Lung (tissue), 12 donors: Measurements from ENCODE around the gene RGS21. TPM values are rescaled to one million over a fixed set of nuclear protein-coding genes. Genes with fewer than 3 reads are reported as not detected.

Source experiments
- ATAC-seq: fragments of 200-7000 bp; cut with Tn5 transposase; one replicate; pipeline ENCODE4 v1.9.1; 2020; ENCODE audit warnings: moderate number of reproducible peaks; ENCODE audit not compliant: insufficient read depth, low FRiP score
- DNase-seq, 3 donors: peaks; one replicate each; pipeline ENCODE4 v3.0.0-alpha.2; 2013 to 2017
- H3K27ac ChIP-seq, 2 donors: one replicate each; pipeline ENCODE4 v1.5.1; 2013; ENCODE audit warnings: mild to moderate bottlenecking in 2 of 2, moderate library complexity in 2 of 2, control low read depth in 1 of 2, inconsistent platforms in 1 of 2, low read depth in 1 of 2, low read length in 1 of 2
- H3K27me3 ChIP-seq, 3 donors: one replicate each; pipeline ENCODE4 v1.5.1; 2013; ENCODE audit warnings: low read length in 2 of 3; ENCODE audit not compliant: control insufficient read depth in 3 of 3, insufficient read depth in 3 of 3
- H3K36me3 ChIP-seq, 4 donors: one replicate each; pipeline ENCODE4 v1.5.1; 2013; ENCODE audit warnings: low read length in 4 of 4, mild to moderate bottlenecking in 1 of 4, moderate library complexity in 1 of 4; ENCODE audit not compliant: control insufficient read depth in 4 of 4, insufficient read depth in 4 of 4
- H3K4me1 ChIP-seq, 5 donors: one replicate each; pipeline ENCODE4 v1.5.1; 2013; ENCODE audit warnings: low read length in 5 of 5, mild to moderate bottlenecking in 2 of 5, moderate library complexity in 1 of 5; ENCODE audit not compliant: control insufficient read depth in 5 of 5, insufficient read depth in 5 of 5
- H3K4me3 ChIP-seq: one replicate; pipeline ENCODE4 v1.5.1; 2013; ENCODE audit warnings: mild to moderate bottlenecking, control low read depth, moderate library complexity
- H3K9ac ChIP-seq, 2 donors: one replicate each; pipeline ENCODE4 v1.5.1; 2013; ENCODE audit warnings: low read length in 2 of 2, control low read depth in 1 of 2; ENCODE audit not compliant: insufficient read depth in 1 of 2
- H3K9me3 ChIP-seq, 4 donors: one replicate each; pipeline ENCODE4 v1.5.1; 2013; ENCODE audit warnings: low read length in 3 of 4, mild to moderate bottlenecking in 1 of 4, moderate library complexity in 1 of 4; ENCODE audit not compliant: control insufficient read depth in 4 of 4, insufficient read depth in 3 of 4
- WGBS, 2 donors: extraction: QIAGEN DNeasy Blood & Tissue Kit; methylation state at CpG; one replicate each; pipeline ENCODE4 v1.1.7; 2013; 5-methylcytosine and 5-hydroxymethylcytosine counted together
- polyA plus RNA-seq, 2 donors: library from polyadenylated mRNA; stranded (reverse); fragments of 200-250 nt; gene quantifications; one replicate each; pipeline ENCODE4 v1.2.1, GENCODE V29; 2013
- total RNA-seq, 2 donors: library from RNA; depleted of rRNA in 1 of 2; stranded (reverse); fragments of >200 nt in 1 of 2; gene quantifications; one replicate each; pipeline ENCODE4 v1.2.1, GENCODE V29; 2014 to 2021
- TF ChIP-seq, protein P1 (sequence below): IDR thresholded peaks from 2 replicates; pipeline ENCODE4 v1.5.1; 2012; ENCODE audit warnings: mild to moderate bottlenecking; ENCODE audit errors: control extremely low read depth, extremely low read depth
- donor health status: control.
- donor health status: control.
- donor health status: Bipolar disorder and iron deficiency.
- donor health status: healthy.
- donor health status: DM: yes; HTN: yes; CAD: no.

RGS21 gene
- total and polyA plus RNA-seq, 4 donors = not detected

DNA sequence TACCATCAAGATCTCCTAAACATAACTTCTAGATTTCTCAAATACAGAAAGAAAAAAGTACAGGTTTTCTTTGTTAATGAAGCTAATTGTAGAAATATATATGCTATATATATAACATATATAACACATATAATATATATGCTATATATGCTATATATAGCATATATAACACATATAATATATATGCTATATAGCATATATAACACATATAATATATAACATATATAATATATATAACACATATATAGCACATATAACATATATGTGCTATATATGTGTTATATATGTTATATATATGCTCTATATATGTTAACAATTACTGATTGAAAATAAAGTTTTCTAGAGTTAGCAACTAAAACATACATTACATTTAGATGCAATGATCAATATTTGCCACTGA lies 34.8 kb downstream of the RGS21 start:
- ATAC-seq (no peak), DNase-seq (no peak)
- H3K36me3 ChIP-seq = no peaks in the 10 kb centered on the region
- TF ChIP-seq, protein P1, sequence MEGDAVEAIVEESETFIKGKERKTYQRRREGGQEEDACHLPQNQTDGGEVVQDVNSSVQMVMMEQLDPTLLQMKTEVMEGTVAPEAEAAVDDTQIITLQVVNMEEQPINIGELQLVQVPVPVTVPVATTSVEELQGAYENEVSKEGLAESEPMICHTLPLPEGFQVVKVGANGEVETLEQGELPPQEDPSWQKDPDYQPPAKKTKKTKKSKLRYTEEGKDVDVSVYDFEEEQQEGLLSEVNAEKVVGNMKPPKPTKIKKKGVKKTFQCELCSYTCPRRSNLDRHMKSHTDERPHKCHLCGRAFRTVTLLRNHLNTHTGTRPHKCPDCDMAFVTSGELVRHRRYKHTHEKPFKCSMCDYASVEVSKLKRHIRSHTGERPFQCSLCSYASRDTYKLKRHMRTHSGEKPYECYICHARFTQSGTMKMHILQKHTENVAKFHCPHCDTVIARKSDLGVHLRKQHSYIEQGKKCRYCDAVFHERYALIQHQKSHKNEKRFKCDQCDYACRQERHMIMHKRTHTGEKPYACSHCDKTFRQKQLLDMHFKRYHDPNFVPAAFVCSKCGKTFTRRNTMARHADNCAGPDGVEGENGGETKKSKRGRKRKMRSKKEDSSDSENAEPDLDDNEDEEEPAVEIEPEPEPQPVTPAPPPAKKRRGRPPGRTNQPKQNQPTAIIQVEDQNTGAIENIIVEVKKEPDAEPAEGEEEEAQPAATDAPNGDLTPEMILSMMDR = no peak
- no peaks in the 10 kb centered on the region for H3K9me3 ChIP-seq
- no peaks in the 10 kb centered on the region for H3K27me3 ChIP-seq
- no peak overlapping the region for H3K27ac ChIP-seq
- H3K4me3 ChIP-seq = no peak overlapping the region
- no peak overlapping the region for H3K9ac ChIP-seq
- peaks cover 0 to 9% (median 3%) of the 10 kb centered on the region in 5 donors for H3K4me1 ChIP-seq

DNA sequence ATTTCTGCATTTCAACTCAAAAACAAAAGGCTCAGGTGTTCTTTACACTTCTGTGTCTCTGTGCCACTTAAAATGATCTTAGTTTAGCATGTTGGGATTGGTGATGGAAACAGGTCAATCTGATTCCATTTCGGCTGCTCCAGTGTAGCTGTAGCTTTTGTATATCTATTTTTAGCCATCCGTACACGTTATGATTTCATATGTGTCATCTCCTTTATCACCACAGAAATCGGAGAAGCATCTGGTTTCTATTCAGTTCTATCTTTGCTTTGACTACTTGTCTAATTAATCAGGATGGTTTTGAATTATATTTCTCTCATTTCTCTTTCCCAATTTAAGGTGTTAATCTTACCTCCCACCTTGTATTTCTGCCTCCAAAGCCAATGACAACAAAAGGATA lies 41.1 kb downstream of the RGS21 start:
- DNase-seq = no peak
- no peaks in the 10 kb centered on the region for H3K36me3 ChIP-seq
- H3K9me3 ChIP-seq = no peaks in the 10 kb centered on the region
- WGBS, 2 donors = 66 to 82% methylated on average over 4 of the region's 4 CpGs
- TF ChIP-seq, protein P1 = no peak
- H3K9ac ChIP-seq = no peak overlapping the region
- no peak overlapping the region for H3K4me3 ChIP-seq
- H3K4me1 ChIP-seq = no peaks in the 10 kb centered on the region
- H3K27me3 ChIP-seq = peaks cover 0 to 3% (median 0%) of the 10 kb centered on the region in 3 donors
- ATAC-seq = no peak
- H3K27ac ChIP-seq = no peak overlapping the region

- no peaks in the 10 kb centered on the region for H3K4me1 ChIP-seq
- H3K4me3 ChIP-seq = no peak overlapping the region
- no peaks in the 10 kb centered on the region for H3K9me3 ChIP-seq
- peaks cover 0 to 3% (median 0%) of the 10 kb centered on the region in 3 donors for H3K27me3 ChIP-seq
- H3K27ac ChIP-seq = no peak overlapping the region
- ATAC-seq (no peak), DNase-seq (no peak)
- no peak overlapping the region for H3K9ac ChIP-seq
- H3K36me3 ChIP-seq = no peaks in the 10 kb centered on the region
- TF ChIP-seq, protein P1 = no peak
- 91 to 92% methylated on average over 3 of the region's 3 CpGs for WGBS, 2 donors
Observed at GRCh38 chr1:192358402-192358801, 41.6 kb downstream of the RGS21 start.

DNA sequence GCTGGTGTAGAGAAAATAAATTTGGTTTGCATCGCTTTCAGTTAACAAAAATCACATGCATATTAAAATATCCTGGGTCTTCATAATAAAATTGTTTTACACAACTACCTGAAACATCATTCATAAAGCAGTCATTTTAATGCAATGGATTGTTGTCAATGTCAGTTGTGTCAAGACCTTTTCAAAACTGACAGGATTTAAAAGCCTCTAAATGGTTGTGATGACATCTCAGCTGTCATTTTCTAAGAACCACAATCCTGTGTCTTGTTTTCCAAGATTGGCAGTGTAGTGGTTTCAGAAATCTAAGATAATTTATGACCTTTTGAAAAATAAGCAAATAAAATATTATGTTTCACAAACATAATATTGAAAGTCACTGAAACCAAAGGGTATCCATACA lies 42.0 kb downstream of the RGS21 start:
- Histone ChIP-seq H3K27me3 (peaks cover 0 to 3% (median 0%) of the 10 kb centered on the region in 3 donors), H3K36me3 (no peaks in the 10 kb centered on the region), H3K27ac (no peak overlapping the region), H3K9me3 (no peaks in the 10 kb centered on the region), H3K9ac (no peak overlapping the region), H3K4me1 (no peaks in the 10 kb centered on the region), H3K4me3 (no peak overlapping the region)
- no peak for ATAC-seq
- TF ChIP-seq, protein P1 = no peak
- DNase-seq = no peak
- WGBS, 2 donors = 97 to 98% methylated on average over 1 of the region's 1 CpG
